GM04503 (cell line): Measurements from ENCODE around the gene KRT74.

Experiments
- DNase-seq: peaks from one replicate; pipeline ENCODE4 v3.0.0-alpha.2; 2012; ENCODE audit warnings: low read depth

The KRT74 gene

DNA sequence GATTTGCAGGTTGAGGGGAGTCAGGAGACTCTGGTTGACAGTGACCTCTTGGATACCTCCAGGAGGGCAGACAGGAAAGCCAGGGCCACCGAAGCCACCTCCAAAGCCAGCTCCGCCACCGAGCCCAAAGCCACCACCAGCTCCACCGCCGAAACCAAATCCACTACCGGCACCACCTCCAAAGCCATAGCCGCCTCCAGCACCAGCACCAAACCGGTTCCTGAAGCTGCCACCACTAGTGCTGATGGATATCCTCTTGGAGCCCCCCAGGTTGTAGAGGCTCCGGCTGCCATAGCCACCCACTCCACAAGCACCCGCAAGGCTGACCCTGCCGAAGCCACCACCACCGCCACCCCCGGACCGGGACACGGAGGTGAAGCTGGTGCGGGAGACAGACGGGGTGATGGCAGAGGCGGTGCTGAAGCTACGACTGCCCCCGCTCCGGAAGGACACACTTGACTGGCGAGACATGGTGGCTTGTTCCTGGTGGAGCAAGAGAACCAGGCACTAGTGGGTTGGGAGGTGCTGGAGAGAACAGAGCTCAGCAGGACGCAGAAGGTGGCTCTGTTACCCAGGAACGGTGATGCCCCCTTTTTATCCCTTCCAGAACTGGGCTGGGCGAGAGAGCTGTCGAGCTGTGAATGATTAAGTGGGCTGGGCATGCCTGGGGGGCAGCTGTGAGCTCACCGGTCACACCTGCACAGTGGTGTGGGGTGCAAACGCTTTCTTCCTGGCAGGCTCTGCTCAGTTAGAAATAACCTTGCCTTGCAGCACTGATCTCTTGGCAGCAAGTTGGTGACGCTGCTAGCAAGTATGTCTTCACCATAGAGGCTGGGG, 53.6 kb downstream of the KRT74 start, which contains the start of gene KRT5:
Gene KRT5 (minus strand): TSS at position 569 of the 837 bp plus-strand sequence. CDS start 98 bp downstream, at position 471.
- DNase-seq, result no peak

DNA sequence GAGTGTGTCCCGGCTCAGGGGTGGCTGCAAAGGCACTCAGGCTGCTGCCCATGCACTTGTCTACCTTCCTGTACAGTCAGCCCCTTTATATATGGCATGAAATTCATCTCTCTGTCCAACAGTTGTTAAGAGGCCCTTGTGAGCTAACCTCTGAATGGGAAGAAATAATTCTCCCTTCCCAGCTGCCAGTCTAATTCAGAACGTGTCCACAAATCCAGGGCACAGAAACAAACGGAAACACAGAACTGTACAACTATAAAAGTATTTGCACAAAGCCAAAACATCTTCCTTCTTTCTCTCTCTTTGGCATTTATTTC, 54.3 kb downstream of the KRT74 start:
- no peak for DNase-seq

DNA sequence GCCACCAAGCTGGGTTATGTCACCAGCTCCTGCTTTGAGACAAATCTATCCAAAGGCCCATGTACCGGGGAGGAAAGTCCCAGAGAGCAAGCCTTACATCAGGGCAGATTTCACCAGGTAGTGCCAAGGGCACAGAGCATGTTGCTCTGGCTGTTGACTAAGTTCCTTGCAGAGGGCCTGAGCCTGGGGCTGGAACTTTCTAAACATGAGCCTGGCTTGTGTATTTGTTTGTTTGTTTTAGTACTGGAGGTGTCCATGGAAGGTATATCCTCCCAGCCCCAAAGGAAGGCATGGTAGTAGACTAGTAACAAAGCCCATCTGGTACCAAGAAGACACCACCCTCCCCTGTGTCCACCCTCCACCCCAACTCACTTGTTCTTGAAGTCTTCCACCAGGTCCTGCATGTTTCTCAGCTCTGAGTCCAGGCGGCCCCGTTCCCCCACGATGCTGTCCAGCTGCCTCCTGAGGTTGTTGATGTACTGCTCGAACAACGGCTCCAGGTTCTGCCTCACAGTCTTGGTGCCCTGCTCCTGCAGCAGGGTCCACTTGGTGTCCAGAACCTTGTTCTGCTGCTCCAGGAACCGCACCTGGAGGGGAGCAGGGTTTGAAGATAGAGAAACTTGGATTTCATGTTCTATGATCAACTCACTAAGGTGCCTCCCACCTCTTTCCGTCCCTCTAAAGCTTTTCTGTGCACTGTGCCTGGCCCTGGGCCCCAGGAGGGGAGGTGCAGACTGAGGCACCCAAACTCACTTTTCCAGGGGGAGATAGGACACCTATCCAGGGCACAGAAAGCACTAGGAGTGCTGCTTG, 54.9 kb downstream of the KRT74 start:
- DNase-seq, result no peak

DNA sequence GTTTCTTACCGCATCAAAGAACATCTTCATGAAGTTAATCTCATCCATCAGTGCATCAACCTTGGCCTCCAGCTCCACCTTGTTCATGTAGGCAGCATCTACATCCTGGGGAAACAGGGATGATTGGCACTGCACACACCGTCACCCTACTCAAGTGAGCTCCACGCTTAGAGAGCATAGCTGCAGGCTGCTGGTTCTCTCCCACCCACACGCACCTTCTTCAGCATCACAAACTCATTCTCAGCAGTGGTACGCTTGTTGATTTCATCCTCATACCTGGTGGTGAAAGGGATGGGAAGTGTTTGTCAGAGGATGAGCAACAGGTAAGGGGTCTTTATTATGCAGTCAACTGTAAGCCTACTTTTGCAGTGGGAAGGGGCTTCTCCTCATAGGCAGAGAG, 55.8 kb downstream of the KRT74 start:
- DNase-seq, result no peak

DNA sequence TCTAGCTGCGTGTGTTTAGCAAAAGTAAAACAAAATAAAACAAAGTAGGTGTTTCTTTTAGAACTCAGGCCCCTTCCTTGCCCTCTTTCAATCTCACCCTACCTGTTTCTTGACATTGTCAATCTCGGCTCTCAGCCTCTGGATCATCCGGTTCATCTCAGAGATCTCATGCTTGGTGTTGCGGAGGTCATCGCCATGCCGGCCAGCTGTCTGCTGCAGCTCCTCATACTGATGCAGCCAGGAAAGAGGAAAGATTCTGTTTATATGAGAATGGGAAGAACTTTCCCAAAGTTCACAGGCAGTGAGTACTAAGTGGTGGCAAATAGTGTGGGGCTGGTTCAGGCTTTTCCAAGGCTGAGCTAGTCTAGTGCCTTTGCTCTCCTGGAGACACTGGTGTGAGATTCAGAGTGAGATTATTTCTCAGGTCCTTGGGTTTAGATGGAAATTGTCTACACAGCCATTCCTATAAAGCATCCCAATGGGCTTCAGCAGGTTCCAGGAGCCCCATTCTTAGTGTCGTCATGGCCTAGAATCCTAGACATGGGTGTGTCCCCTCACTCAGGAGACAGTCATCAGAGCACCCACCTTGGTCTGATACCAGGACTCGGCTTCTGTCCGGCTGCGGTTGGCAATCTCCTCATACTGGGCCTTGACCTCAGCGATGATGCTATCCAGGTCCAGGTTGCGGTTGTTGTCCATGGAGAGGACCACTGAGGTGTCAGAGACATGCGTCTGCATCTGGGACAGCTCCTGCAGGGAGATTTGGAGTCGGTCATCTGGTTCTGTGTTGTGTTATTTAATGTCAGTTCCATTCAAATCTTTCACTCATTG, 56.4 kb downstream of the KRT74 start:
- DNase-seq, result no peak

DNA sequence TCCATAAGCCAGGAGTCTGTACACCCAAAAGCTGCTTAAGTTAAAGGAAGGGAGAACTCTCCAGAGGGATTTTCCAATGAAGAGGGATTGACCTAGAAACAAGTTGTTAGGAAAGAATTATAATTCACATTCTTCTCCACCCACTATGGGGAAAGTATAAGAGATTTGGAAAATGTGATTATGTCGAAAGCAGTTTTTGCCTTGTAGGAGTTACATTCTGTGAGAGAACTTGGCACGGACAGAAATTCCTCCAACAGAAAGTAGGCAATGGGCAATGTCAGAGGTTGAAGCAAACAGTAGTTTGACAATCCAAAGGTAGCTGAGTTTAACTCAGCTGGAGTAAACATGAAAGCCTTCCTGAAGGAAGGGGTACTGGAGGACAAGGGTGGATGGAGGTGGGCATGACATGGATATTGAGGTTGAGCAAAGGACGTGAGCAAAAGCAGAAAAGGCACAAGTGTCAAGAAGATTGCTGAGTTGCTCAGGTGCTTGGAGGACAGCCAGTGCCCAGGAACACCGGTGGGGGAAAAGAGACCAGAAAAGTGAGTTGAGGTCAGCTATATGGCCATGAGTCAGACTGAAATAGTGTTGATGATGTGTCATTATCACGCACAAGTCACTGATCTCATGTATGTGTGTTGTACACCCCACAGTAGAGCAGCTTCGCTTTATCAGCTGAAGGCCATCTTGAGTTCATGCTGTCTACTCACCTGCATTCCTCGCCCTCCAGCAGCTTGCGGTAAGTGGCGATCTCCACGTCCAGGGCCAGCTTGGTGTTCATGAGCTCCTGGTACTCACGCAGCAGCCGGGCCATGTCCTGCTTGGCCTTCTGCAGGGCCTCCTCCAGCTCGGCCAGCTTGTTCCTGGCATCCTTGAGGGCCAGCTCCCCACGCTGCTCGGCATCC, 57.5 kb downstream of the KRT74 start:
- DNase-seq, result no peak
